Activated CD8-positive, alpha-beta T cell treated with anti-CD3 and anti-CD28 coated beads for 36 hours (primary cell): ENCODE measurements around the gene OPCML. TPM values are rescaled to one million over a fixed set of nuclear protein-coding genes. Genes with fewer than 3 reads are reported as not detected.

ENCODE experiments used
- ATAC-seq: fragments of 200-7000 bp; cut with Tn5 transposase; one replicate; pipeline ENCODE4 v1.10.0; 2021; ENCODE audit warnings: mild to moderate bottlenecking, moderate library complexity
- CTCF ChIA-PET: fragments of 350-600 bp; sonication (Branson Sonifier 250); formaldehyde crosslinking; loops from one replicate; lab custom pipeline; 2021; ENCODE audit warnings: antibody characterized with exemption; lab: Charles Lee
- POLR2A ChIA-PET: fragments of 350-600 bp; sonication (Branson Sonifier 250); formaldehyde crosslinking; loops from one replicate; lab custom pipeline; 2021; ENCODE audit warnings: antibody characterized with exemption; lab: Charles Lee
- DNase-seq: peaks from one replicate; pipeline ENCODE4 v3.0.0-alpha.2; 2020
- H3K27ac Mint-ChIP-seq: one replicate; pipeline ENCODE4 v1.8.0; 2021; ENCODE audit warnings: mild to moderate bottlenecking, mixed read lengths
- H3K27me3 Mint-ChIP-seq: one replicate; pipeline ENCODE4 v1.8.0; 2021; ENCODE audit warnings: mixed read lengths
- H3K36me3 Mint-ChIP-seq: one replicate; pipeline ENCODE4 v1.8.0; 2021; ENCODE audit warnings: low read depth, mixed read lengths
- H3K4me1 Mint-ChIP-seq: one replicate; pipeline ENCODE4 v1.8.0; 2021; ENCODE audit warnings: low read depth, mixed read lengths
- H3K4me3 Mint-ChIP-seq: one replicate; pipeline ENCODE4 v1.8.0; 2021; ENCODE audit warnings: mild to moderate bottlenecking, moderate library complexity, mixed read lengths
- H3K9me3 Mint-ChIP-seq: one replicate; pipeline ENCODE4 v1.8.0; 2021; ENCODE audit warnings: mixed read lengths
- intact Hi-C: fragments of 100-400 bp; cut with micrococcal nuclease; formaldehyde crosslinking; loops from one replicate; pipeline ENCODE4 v1.10.0; 2022
- total RNA-seq, 2 experiments: library from RNA; stranded (reverse); gene quantifications; one replicate each; pipeline ENCODE4 v1.2.3, GENCODE V29; 2021
- TF ChIP-seq, protein P1 (sequence below): fragments of 200-600 bp; IDR thresholded peaks from one replicate; pipeline ENCODE4 v1.8.0; 2022; ENCODE audit warnings: antibody characterized with exemption, mild to moderate bottlenecking

Gene OPCML
- total RNA-seq, 2 experiments from 2014 or later, result not detected

DNA sequence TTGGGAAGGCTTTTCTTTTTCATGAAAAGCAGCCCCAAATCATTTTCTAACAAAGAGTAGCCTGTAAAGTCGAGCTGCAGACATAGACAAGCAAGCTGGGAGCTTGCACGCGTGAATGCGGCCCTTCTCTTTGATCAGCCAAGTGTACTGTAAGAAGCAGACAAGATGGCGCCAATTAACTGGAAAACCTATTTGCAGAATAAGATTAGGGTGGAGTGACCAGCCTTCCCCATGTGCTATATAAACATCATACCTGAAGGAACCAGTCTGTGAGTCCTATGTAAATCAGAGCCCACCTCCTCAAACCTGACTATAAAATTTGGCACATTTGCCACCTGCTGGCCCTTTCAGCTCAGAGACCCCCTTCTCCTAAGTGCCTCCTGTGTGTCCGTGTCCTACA, 982.7 kb downstream of the OPCML start:
- Mint-ChIP-seq H3K4me1 (no peaks in the 10 kb centered on the region), H3K27ac (no peak overlapping the region), H3K9me3 (peaks cover 6% of the 10 kb centered on the region), H3K27me3 (peaks cover 2% of the 10 kb centered on the region), H3K36me3 (no peaks in the 10 kb centered on the region), H3K4me3 (no peak overlapping the region)
- CTCF ChIA-PET, result no interaction called here
- TF ChIP-seq, protein P1, sequence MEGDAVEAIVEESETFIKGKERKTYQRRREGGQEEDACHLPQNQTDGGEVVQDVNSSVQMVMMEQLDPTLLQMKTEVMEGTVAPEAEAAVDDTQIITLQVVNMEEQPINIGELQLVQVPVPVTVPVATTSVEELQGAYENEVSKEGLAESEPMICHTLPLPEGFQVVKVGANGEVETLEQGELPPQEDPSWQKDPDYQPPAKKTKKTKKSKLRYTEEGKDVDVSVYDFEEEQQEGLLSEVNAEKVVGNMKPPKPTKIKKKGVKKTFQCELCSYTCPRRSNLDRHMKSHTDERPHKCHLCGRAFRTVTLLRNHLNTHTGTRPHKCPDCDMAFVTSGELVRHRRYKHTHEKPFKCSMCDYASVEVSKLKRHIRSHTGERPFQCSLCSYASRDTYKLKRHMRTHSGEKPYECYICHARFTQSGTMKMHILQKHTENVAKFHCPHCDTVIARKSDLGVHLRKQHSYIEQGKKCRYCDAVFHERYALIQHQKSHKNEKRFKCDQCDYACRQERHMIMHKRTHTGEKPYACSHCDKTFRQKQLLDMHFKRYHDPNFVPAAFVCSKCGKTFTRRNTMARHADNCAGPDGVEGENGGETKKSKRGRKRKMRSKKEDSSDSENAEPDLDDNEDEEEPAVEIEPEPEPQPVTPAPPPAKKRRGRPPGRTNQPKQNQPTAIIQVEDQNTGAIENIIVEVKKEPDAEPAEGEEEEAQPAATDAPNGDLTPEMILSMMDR, result no peak
- no peak for ATAC-seq
- DNase-seq, result no peak
- intact Hi-C loops, result no loop called here
- POLR2A ChIA-PET, result no interaction called here

DNA sequence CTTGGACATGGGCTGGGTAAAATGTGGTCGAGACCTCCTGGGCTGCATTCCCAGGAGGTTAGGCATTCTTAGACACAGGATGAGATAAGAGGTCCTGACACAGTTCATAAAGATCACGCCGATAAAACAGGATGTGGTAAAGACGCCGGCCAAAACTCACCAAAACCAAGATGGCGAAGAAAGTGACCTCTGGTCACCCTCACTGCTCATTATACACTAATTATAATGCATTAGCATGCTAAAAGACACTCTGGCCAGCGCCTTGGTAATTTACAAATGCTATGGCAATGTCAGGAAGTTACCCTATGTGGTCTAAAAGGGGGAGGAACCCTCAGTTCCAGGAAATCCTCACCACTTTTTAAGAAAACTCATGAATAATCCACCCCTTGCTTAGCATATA, 983.3 kb downstream of the OPCML start:
- TF ChIP-seq, protein P1, result no peak
- CTCF ChIA-PET, result no interaction called here
- Mint-ChIP-seq H3K4me1 (no peaks in the 10 kb centered on the region), H3K27ac (no peak overlapping the region), H3K36me3 (no peaks in the 10 kb centered on the region), H3K9me3 (peaks cover 6% of the 10 kb centered on the region), H3K27me3 (peaks cover 2% of the 10 kb centered on the region), H3K4me3 (no peak overlapping the region)
- DNase-seq (no peak), ATAC-seq (no peak)
- intact Hi-C loops, result no loop called here
- POLR2A ChIA-PET, result no interaction called here

DNA sequence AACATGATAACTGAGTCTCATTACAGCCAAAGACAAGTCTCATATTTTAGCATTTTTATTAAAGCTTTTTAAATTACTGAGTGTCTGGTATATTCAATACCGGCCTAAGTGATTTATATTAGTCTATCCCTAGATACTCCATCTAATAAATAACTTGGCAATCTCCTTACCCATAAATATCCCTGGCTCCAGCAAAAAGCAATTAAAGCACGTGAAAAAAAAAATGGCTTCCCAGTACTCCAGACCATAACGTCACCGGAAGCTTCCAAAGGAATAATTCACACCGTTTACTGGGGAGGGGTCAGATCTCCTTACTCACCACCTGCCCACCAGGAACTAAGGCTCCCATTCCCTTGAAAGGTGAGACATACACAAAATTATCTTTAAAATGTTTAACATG, 988.3 kb downstream of the OPCML start:
- ChIA-PET CTCF (no interaction called here), POLR2A (no interaction called here)
- H3K27ac Mint-ChIP-seq, result no peak overlapping the region
- no peak overlapping the region for H3K4me3 Mint-ChIP-seq
- peaks cover 2% of the 10 kb centered on the region for H3K9me3 Mint-ChIP-seq
- no peaks in the 10 kb centered on the region for H3K4me1 Mint-ChIP-seq
- peaks cover 2% of the 10 kb centered on the region for H3K27me3 Mint-ChIP-seq
- DNase-seq (no peak), ATAC-seq (no peak)
- TF ChIP-seq, protein P1, result no peak
- H3K36me3 Mint-ChIP-seq, result no peaks in the 10 kb centered on the region
- intact Hi-C loops, result no loop called here

DNA sequence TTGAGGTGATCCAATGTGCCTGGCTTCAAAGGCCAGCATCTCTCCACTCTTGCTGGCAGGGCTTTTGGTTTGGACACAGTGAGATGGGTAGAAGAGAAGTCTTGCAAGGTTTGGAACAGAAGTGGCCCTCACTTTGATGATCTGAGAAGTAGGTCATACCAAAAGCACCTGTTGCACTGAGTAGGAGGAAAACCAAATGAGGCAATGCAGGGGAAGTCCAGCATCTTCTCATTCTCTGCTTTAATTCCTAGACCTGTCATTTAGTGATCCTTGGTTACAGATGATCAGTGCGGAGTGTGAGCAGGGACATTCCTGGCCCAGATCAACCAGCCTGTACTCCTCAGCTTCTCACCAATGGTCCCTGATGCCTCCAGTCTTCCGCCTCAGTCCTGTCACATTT, 990.5 kb downstream of the OPCML start:
- TF ChIP-seq, protein P1, result no peak
- H3K36me3 Mint-ChIP-seq, result no peaks in the 10 kb centered on the region
- intact Hi-C loops, result no loop called here
- no peaks in the 10 kb centered on the region for H3K4me1 Mint-ChIP-seq
- DNase-seq (no peak), ATAC-seq (no peak)
- no peak overlapping the region for H3K4me3 Mint-ChIP-seq
- ChIA-PET CTCF (no interaction called here), POLR2A (no interaction called here)
- no peaks in the 10 kb centered on the region for H3K27me3 Mint-ChIP-seq
- no peak overlapping the region for H3K27ac Mint-ChIP-seq
- peaks cover 2% of the 10 kb centered on the region for H3K9me3 Mint-ChIP-seq

DNA sequence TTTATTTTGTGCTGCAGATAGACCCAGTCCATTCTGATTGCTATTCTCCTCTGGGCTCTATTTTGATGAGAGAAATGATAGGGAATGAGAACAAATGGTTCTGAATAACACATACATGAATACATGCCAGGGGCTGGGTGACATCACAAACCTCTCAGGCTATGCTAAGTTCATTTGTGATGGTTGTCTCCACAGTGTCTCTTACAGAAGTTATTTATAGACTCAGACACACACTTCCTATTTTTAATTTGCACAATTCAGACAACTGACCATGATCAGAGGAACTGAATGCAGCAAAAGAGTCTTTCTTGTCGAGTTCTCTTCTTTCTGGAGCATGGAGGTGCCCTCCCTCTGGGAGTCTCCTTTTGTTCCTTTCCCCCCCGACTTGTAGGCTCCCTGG, 991.7 kb downstream of the OPCML start:
- no peaks in the 10 kb centered on the region for H3K9me3 Mint-ChIP-seq
- no peak overlapping the region for H3K27ac Mint-ChIP-seq
- H3K27me3 Mint-ChIP-seq, result no peaks in the 10 kb centered on the region
- intact Hi-C loops, result no loop called here
- CTCF ChIA-PET, result no interaction called here
- DNase-seq (no peak), ATAC-seq (no peak)
- H3K4me3 Mint-ChIP-seq, result no peak overlapping the region
- POLR2A ChIA-PET, result no interaction called here
- TF ChIP-seq, protein P1, result no peak
- no peaks in the 10 kb centered on the region for H3K4me1 Mint-ChIP-seq
- H3K36me3 Mint-ChIP-seq, result no peaks in the 10 kb centered on the region
